ENCODE data around the gene ATPAF1.

GRCh38 chr1:46697053-46697452 is 28.9 kb upstream of the ATPAF1 start:
- TF ChIP-seq CTCF (IDR thresholded peaks at IDR 0.05), result no peak
- TF ChIP-seq SIN3A (IDR thresholded peaks at IDR 0.05; ENCODE audit: borderline replicate concordance, insufficient read depth, low read depth, low read length), result no peak

Data from Panc1 (cell line).